Gastroesophageal sphincter (tissue), 4 donors: ENCODE data around the gene RAET1G. TPM values are rescaled to one million over a fixed set of nuclear protein-coding genes. Genes with fewer than 3 reads are reported as not detected.
"Not testable (repeated sequence)": the region's sequence is repeated elsewhere in the genome, so short reads cannot be mapped to it uniquely, and the experiment has no call there.

Experiments
- ATAC-seq: fragments of 150-250 bp; one replicate; pipeline ENCODE4 v1.9.1; 2016; ENCODE audit warnings: mild to moderate bottlenecking, moderate library complexity
- H3K27ac ChIP-seq, 4 donors: fragments of 200-600 bp; sonication (generic) in 3 of 4; 1 replicate in 3 of 4; 2 replicates in 1 of 4; pipeline ENCODE4 v1.5.1; 2016 to 2019
- H3K27me3 ChIP-seq: fragments of 200-600 bp; sonication (generic); one replicate; pipeline ENCODE4 v1.5.1; 2019
- H3K36me3 ChIP-seq, 2 donors: fragments of 200-600 bp; sonication (generic); one replicate each; pipeline ENCODE4 v1.5.1; 2019; ENCODE audit warnings: control low read depth in 1 of 2
- H3K4me1 ChIP-seq, 3 donors: fragments of 200-600 bp; sonication (generic); 1 replicate in 2 of 3; 2 replicates in 1 of 3; pipeline ENCODE4 v1.5.1; 2016 to 2019; ENCODE audit warnings: control low read depth in 2 of 3
- H3K4me3 ChIP-seq, 2 donors: fragments of 200-600 bp; sonication (generic); one replicate each; pipeline ENCODE4 v1.5.1; 2019; ENCODE audit warnings: mild to moderate bottlenecking in 1 of 2, moderate library complexity in 1 of 2
- H3K9me3 ChIP-seq, 3 donors: fragments of 200-600 bp; sonication (generic); one replicate each; pipeline ENCODE4 v1.5.1; 2017 to 2019; ENCODE audit warnings: control low read depth in 2 of 3
- EP300 ChIP-seq: sonication (generic); formaldehyde crosslinking; IDR thresholded peaks from one replicate; pipeline ENCODE4 v1.6.1; 2017; ENCODE audit warnings: antibody characterized with exemption, mild to moderate bottlenecking
- POLR2A ChIP-seq, 2 donors: fragments of 450-650 bp; IDR thresholded peaks; one replicate each; pipeline ENCODE4 v1.6.1; 2017; ENCODE audit warnings: antibody characterized with exemption in 2 of 2, mild to moderate bottlenecking in 2 of 2, moderate library complexity in 1 of 2
- POLR2AphosphoS5 ChIP-seq: sonication (generic); formaldehyde crosslinking; IDR thresholded peaks from one replicate; pipeline ENCODE4 v1.6.1; 2017; ENCODE audit warnings: antibody characterized with exemption
- WGBS, 2 donors: methylation state at CpG; one replicate each; pipeline ENCODE4 v1.1.5; 2018; ENCODE audit warnings: low coverage in 1 of 2; 5-methylcytosine and 5-hydroxymethylcytosine counted together
- total RNA-seq, 4 donors: library from RNA; depleted of rRNA; stranded (reverse); fragments of >200 nt; gene quantifications; one replicate each; pipeline ENCODE4 v1.1.0, GENCODE V29; 2016
- TF ChIP-seq, protein P1 (sequence below), 4 experiments: fragments of 200-600 bp in 2 of 4; fragments of 450-650 bp in 2 of 4; sonication (generic) in 1 of 4; IDR thresholded peaks; one replicate each; pipeline ENCODE4 v1.5.1; 2017 to 2019; ENCODE audit warnings: antibody characterized with exemption in 4 of 4, mild to moderate bottlenecking in 2 of 4, moderate library complexity in 2 of 4

RAET1G gene
- total RNA-seq, 4 donors from 2014 or later = 1.4 TPM; not detected in 3

DNA sequence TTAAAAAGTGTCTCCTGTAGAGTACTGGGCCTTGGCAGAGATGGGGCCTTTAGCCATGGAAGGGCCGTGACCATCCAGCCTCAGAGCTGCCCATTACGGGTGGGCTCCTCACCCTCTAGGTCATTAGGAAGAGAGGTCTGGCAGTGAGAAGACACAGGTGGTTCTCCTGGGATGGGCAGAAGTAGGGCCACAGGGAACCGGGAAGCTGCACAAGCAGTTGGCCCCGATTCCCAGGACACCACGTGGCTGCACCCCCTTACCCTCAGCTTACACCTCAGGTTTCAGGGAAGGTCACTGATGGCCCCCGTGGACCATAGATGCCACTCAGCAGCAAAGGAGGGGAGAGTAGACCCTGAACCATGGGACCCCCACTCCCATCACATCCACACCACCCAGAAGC is 1.6 kb downstream of the RAET1G start:
- WGBS, 2 donors = 80 to 100% methylated on average over 1 to 2 of the region's 6 CpGs
- no peaks in the 10 kb centered on the region for H3K36me3 ChIP-seq
- no peaks in the 10 kb centered on the region for H3K27me3 ChIP-seq
- H3K4me1 ChIP-seq = peaks cover 0 to 33% (median 17%) of the 10 kb centered on the region in 3 donors
- H3K4me3 ChIP-seq = no peak overlapping the region
- no peak for ATAC-seq
- H3K27ac ChIP-seq = no peak overlapping the region
- no peaks in the 10 kb centered on the region for H3K9me3 ChIP-seq
- TF ChIP-seq EP300 = no peak
- no peak for TF ChIP-seq POLR2AphosphoS5
- TF ChIP-seq, protein P1, sequence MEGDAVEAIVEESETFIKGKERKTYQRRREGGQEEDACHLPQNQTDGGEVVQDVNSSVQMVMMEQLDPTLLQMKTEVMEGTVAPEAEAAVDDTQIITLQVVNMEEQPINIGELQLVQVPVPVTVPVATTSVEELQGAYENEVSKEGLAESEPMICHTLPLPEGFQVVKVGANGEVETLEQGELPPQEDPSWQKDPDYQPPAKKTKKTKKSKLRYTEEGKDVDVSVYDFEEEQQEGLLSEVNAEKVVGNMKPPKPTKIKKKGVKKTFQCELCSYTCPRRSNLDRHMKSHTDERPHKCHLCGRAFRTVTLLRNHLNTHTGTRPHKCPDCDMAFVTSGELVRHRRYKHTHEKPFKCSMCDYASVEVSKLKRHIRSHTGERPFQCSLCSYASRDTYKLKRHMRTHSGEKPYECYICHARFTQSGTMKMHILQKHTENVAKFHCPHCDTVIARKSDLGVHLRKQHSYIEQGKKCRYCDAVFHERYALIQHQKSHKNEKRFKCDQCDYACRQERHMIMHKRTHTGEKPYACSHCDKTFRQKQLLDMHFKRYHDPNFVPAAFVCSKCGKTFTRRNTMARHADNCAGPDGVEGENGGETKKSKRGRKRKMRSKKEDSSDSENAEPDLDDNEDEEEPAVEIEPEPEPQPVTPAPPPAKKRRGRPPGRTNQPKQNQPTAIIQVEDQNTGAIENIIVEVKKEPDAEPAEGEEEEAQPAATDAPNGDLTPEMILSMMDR (IDR thresholded peaks at IDR 0.05) = no peak
- no peak for TF ChIP-seq POLR2A (IDR thresholded peaks at IDR 0.05)

DNA sequence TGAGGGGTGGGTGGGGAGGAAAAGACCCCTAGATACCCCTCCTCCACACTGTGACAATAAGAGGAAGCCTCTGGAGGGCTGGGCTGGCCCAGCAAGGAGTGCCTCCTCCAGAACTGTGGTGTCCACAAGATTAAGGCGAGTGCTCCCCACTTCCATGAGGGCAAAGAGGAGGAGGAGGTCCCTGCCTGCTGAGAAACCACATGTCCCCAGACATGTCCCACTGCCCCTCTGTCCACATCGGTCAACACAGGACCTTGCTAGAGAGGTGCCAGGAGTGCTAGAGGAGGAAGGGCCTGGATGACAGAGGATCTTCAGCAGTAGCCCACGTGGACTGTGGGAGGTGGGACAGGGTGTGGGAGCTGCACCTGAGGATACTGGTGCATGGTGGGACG is 3.1 kb downstream of the RAET1G start:
- WGBS, 2 donors = 83% methylated on average over 3 of the region's 4 CpGs; no CpG with 5 or more reads in 1 of the 2 donors

DNA sequence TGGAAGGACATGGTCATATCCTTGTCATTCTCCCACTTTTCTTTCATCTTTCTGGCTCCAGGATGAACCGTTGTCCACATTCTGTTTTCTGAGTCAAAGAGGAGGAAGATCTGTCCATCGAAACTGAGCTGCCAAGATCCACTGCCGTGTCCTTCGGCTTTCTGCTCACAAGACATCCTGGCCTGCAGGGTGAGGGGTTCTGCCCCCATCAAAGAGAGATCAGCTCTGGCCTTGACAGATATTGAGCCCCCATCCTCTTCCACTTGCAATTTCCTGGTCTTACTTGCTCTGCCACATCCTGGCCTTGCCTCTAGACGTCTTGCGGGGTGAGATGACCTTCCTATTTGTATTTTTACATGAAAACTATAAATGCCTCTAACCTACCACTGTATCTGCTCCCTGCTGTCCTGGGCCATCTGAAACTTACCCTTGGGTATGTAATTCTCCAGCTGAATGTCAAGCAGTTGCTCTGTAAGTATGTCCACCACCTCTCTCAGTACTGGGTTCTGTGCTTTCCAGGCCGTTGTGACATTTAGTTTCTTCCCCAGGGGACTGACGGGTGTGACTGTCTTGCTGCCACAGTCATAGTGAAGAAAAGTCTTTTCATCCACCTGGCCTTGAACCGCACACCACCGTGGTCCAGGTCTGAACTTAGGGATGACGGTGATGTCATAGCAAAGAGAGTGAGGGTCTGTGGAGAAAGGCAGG is 3.6 kb downstream of the RAET1G start:
- 80 to 83% methylated on average over 1 to 5 of the region's 11 CpGs for WGBS, 2 donors

More for the DNA sequence above, 3.1 kb downstream of the RAET1G start:
- TF ChIP-seq POLR2AphosphoS5 (no peak), POLR2A (IDR thresholded peaks at IDR 0.05) (no peak), EP300 (no peak)
- TF ChIP-seq, protein P1 (IDR thresholded peaks at IDR 0.05) = no peak
- Histone ChIP-seq H3K4me1 (peaks cover 0 to 19% (median 12%) of the 10 kb centered on the region in 3 donors), H3K36me3 (no peaks in the 10 kb centered on the region), H3K27me3 (no peaks in the 10 kb centered on the region), H3K4me3 (no peak overlapping the region), H3K27ac (no peak overlapping the region), H3K9me3 (no peaks in the 10 kb centered on the region)
- ATAC-seq = no peak

DNA sequence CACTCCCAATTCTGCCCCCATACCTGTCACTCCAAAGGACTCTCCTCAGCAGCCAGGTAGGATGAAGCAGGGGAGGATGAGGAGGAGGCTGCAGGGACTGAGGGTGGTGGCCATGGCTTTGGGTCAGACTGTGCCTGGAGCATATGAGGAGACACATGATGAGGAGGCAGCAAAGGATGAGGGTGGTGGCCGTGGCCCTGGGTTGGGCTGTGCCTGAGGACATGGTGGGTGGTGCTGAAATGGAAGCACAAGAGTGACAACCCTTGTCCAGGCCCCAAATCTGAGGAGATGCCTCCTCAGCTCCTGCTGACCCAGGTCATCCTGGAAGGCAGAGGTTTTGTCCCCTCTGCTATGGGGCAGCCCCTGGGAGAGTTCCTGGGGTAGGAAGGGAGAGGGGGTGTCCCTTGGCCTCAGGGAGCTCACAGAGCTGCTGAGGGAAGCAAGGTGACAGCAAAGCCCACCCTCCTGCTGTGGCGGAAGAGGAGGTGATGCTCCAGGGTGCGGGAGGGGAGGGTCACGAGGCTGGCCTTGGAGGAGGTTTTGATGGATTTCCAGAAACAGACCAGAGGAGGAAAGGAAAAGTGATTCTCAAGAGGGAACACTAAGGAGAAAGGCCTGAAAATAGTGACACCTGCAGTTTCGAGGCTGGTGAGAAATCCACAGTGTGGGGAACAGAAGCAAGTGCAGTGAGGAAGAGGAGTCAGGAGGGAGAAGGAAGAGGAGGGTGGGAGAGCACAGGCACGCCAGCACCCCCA is 4.6 kb downstream of the RAET1G start:
- Histone ChIP-seq H3K27ac (no peak overlapping the region), H3K4me1 (peaks cover 0 to 13% (median 8%) of the 10 kb centered on the region in 3 donors), H3K36me3 (no peaks in the 10 kb centered on the region), H3K9me3 (no peaks in the 10 kb centered on the region), H3K27me3 (no peaks in the 10 kb centered on the region), H3K4me3 (no peak overlapping the region)
- TF ChIP-seq EP300 = no peak
- TF ChIP-seq, protein P1 (IDR thresholded peaks at IDR 0.05) = no peak
- TF ChIP-seq POLR2A (IDR thresholded peaks at IDR 0.05) = no peak
- WGBS, 2 donors = 69 to 86% methylated on average over 3 to 4 of the region's 6 CpGs
- no peak for ATAC-seq

More for the DNA sequence above, 3.6 kb downstream of the RAET1G start:
- not testable (repeated sequence) for H3K36me3 ChIP-seq, H3K27me3 ChIP-seq, H3K27ac ChIP-seq, ATAC-seq, H3K9me3 ChIP-seq, H3K4me3 ChIP-seq
- peaks cover 0 to 17% (median 12%) of the 10 kb centered on the region in 3 donors for H3K4me1 ChIP-seq

DNA sequence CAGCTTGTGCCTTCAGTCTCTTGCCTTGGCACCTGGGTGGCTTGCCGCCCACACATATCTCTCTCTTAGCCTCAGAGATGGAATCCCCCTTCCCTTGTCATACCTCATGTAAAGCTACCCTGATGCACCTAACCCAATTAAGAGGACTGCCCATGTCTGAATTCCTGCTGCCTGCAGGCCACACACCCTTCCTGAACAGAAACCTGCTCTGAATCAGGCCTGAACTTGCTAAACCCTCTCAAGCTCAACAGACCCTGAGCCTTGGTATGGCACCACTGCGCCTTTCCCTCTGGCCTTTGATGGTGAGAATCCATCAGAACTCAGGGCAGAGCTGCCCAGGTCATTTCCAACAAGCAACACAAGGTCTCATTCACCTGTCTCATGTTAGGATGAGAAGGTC is 5.2 kb downstream of the RAET1G start:
- no peak for ATAC-seq
- Histone ChIP-seq H3K4me1 (peaks cover 0 to 6% (median 5%) of the 10 kb centered on the region in 3 donors), H3K4me3 (no peak overlapping the region), H3K27me3 (no peaks in the 10 kb centered on the region), H3K36me3 (no peaks in the 10 kb centered on the region), H3K9me3 (no peaks in the 10 kb centered on the region), H3K27ac (no peak overlapping the region)
- TF ChIP-seq, protein P1 (IDR thresholded peaks at IDR 0.05) = no peak
- no peak for TF ChIP-seq POLR2A (IDR thresholded peaks at IDR 0.05)
- TF ChIP-seq POLR2AphosphoS5 = no peak
- no peak for TF ChIP-seq EP300
- WGBS, 2 donors = 80 to 100% methylated on average over 1 of the region's 2 CpGs
